Gastrocnemius medialis (tissue), 4 donors: Measurements from ENCODE around the gene SLC6A18.

Experiments used
- CTCF ChIP-seq, 5 experiments: fragments of 450-650 bp in 3 of 5; fragments of 200-600 bp in 2 of 5; sonication (generic) in 2 of 5; IDR thresholded peaks in 4 of 5; conservative IDR thresholded peaks in 1 of 5; 1 replicate in 4 of 5; 2 replicates in 1 of 5; pipeline ENCODE4 v1.5.1; 2016 to 2019; ENCODE audit warnings: antibody characterized with exemption in 5 of 5, mild to moderate bottlenecking in 3 of 5, moderate library complexity in 3 of 5
- POLR2A ChIP-seq, 2 donors: fragments of 450-650 bp; IDR thresholded peaks; one replicate each; pipeline ENCODE4 v1.6.1; 2017; ENCODE audit warnings: antibody characterized with exemption in 2 of 2, mild to moderate bottlenecking in 2 of 2, moderate library complexity in 2 of 2

- TF ChIP-seq CTCF (IDR thresholded peaks at IDR 0.05 in 4 of 5, conservative IDR thresholded peaks at IDR 0.05 in 1 of 5) = no peak
- no peak for TF ChIP-seq POLR2A (IDR thresholded peaks at IDR 0.05)
These were observed 51.7 kb downstream of the SLC6A18 start for GRCh38 chr5:1276930-1277329.
